GM21619 (cell line): Measurements from ENCODE around the gene GLS.
"Not testable (repeated sequence)": the region's sequence is repeated elsewhere in the genome, so short reads cannot be mapped to it uniquely, and the experiment has no call there.

ENCODE experiments used
- ATAC-seq: cut with Tn5 transposase; IDR thresholded peaks from one replicate; pipeline ENCODE4 v1.9.1; 2021; ENCODE audit not compliant: unreplicated experiment

Gene GLS

DNA sequence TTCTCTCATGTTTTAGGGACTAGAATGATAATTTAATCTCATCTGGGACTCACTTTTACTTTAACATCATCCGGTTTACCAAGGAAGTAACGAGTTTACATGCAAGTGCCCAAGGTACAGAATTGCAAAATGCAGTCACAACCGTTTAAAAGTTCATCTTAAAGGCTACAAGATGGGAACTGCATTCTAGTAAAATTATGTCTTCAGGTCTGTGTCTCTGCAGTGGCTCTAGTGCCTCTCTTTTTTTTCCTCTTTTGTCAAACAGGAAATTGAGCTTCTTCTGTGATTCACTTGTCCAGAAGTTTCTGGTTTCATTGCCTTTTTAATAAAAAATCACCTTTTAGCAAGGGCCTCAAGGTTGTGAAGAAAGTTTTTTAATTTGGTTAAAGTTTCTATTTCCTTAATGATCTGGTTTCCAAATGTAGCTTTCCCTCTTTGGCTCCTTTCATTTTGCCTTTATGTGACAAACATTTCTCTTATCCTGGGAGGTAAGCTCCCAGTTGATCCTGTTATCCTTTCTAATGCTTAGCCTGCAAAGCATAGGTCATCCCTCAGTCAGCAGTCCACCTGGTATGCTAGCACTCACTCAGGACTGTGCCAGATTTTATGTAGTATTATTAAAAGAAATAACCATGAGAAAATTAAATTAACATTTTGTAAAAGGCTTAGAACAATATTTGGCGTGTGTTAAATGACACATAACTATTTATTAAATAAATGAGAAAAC lies 2.4 kb downstream of the GLS start:
- no peak for ATAC-seq

DNA sequence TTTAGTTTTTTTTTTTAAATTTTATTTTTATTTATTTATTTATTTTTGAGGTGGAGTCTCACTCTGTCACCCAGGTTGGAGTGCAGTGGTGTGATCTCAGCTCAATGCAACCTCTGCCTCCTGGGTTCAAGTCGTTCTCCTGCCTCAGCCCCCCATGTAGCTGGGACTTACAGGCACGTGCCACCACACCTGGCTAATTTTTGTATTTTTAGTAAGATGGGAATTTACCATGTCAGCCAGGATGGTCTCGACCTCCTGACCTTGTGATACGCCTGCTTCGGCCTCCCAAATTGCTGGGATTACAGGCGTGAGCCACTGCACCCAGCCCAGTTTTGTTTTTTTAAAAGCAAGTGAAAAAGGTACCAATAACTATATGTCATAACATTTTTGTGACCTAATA lies 5.2 kb downstream of the GLS start:
- not testable (repeated sequence) for ATAC-seq

DNA sequence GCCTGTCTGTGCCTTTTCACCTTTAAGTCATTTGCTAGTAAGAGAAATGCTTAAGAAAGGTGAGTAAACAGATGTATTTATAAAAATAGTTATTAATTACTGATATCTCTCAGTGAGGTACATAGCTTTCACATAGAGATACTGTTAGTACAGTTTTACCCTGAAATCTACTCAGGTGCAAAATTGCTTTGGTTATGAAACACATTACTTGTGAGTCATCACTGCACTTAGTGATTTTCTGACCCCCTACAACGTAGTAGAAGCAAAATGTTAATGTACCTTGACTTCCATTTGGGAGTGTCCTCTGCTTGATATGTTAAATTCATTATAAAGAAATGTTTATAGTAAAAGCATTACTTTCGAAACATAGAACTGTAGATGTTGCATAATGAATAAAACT lies 6.5 kb downstream of the GLS start:
- peak; percentile 70 for ATAC-seq

DNA sequence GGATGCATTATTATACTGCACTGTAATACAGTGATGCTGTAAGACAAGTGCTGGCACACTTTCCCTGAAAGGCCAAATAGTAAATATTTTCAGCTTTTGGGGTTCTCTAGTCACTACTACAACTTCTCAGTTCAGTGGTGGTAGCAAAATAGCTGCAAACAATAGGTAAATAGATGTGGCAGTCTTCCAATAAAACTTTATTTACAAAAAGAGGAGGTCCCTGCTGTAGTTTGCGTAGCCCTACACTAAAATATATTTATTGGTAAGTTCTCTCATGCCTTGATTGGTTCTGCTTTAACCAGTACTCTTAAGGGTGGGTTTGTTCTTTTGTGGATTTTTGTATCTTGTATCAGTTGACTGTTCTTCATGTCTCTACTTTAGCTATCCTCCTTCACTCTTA lies 7.8 kb downstream of the GLS start:
- ATAC-seq, result no peak

DNA sequence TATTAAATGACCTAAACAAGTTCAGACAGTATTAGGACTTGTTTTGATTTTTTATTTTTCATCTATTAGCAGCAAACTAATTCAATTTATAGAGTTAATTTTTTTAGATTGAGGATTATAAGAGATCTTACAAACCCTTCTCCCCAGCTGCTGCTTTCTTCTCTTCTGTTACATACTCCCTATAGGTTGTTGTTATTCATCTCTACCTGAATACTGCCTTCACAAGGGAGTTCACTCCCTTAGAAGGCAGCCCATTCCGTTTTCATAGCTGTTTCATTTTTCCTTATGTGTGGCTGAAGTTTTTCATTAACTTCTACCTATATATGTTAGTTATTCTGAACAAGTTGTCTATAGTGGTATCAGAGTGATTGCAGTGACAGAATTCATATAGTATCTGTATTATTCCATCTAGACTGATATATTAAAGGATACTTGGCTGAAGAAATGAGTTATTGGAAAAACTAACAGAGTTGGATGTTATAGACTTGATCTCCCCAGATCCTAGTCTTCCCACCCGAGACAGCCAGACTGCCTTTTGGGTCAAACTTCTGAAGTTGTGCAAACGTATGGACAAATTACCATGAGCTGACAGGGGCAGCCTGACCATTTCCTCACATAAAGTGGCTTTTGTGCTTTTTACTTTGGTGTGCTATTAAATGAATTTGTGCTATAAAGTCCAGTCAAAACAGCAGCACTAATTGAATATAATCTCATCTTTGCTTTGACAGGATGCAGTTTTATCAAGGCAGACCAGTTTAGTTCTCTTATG lies 8.7 kb downstream of the GLS start:
- ATAC-seq, result no peak

DNA sequence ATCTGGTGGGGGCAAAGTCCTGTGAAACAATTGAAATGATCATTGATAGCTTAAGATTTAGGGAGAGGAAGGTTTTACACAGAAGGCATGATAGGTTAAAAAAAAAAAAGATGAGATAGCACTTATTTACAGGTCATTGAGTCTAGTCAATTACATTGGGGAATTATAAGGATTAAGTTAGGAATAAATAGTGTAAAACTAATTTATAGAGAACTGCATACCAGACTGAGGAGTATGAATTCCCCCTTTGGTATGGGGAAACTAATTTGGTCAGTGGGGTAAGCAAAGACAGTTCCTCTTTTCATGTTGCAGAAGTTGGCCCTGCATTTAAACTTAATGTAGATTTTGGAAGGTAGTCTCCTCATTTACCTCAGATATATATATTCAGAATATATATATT lies 10.8 kb downstream of the GLS start:
- ATAC-seq, result peak; percentile 48

DNA sequence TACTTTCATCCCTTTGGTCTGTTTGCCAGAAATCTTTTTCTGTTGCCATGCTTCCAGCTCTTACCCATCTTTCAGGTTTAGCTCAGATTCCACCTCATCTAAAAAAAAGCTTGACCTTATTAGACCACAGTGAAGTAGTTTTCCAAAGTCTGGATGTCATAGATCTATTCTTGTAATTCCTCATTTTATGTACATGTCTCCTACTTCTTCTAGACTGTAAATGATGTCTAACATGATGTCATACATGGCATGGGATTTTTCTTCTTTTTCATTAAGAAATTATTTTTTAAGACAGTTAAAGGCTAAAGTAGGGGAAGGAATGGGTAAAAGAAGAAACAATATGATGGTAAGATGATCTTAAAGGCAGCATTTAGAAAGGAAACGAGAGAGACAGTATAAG lies 11.3 kb downstream of the GLS start:
- no peak for ATAC-seq

DNA sequence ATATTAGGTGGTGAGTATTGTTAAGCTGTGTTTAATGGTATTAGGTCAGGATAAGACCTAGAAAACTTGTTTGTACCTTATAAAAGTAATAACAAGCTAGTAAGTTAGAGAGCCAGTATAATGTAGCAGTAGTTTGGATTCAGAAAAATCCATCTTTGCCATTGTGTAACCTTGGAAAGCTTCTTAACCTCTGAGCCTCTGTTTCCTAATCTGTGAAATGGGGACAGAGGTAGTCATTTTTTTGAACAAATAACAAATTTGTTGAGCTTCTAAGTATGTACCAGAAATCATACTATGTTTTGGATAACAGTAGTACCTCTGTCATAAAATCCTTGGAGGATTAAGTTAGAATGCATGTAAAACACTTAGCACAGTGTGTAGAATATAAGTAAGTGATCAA lies 12.5 kb downstream of the GLS start:
- ATAC-seq, result no peak

DNA sequence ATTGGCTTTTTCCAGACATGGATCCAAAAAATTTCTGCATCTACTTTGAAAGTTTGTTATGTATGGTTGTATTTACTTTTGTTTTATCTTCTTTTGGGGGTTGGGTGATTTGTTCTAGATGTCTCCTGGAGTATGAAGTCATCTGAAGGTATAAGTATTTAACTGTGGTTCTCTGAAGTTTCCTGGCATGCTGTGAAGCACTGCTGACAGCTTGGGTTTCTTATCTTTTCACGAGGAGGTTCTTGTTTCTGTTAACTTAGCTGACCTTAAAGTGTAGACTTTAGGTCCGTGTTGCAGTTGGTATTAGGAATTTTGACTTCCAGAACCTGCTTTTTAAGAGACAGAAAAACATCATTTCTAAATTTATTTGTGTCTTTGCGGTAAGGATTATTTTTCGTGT lies 15.9 kb downstream of the GLS start:
- no peak for ATAC-seq

DNA sequence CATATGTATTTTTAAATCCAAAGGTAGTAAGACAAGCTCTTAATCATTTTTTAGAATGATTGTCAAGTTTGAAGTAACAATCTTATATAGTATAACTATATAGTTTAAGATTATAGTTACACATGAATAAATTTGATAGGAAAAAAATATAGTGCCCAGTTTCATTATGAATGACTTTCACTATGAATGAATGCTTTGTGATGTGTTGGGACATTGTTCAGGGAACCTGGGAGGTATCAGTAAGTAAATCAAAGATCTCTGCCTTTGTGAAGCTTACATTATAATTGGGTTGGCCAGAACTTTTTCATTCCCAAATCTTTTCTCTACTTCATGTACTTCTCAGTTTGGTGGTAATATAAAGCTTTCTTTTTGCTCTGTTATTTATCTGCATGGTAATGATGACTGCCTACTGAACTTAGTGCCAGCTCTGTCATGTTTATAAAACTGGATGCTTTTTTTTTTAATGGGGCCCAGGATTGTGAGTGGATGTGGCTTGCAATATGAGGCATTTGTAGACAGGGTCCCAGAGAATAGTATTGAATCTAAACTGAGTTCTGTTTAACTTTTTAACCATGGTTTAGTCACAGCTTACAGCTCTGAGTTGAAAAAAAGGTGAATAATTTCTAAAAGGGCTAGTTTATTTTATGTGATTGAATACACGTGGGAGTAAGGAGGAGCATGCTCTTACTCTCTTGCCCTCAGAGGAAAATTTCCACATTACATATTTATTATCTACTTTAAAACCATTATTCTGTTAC lies 23.3 kb downstream of the GLS start:
- no peak for ATAC-seq

DNA sequence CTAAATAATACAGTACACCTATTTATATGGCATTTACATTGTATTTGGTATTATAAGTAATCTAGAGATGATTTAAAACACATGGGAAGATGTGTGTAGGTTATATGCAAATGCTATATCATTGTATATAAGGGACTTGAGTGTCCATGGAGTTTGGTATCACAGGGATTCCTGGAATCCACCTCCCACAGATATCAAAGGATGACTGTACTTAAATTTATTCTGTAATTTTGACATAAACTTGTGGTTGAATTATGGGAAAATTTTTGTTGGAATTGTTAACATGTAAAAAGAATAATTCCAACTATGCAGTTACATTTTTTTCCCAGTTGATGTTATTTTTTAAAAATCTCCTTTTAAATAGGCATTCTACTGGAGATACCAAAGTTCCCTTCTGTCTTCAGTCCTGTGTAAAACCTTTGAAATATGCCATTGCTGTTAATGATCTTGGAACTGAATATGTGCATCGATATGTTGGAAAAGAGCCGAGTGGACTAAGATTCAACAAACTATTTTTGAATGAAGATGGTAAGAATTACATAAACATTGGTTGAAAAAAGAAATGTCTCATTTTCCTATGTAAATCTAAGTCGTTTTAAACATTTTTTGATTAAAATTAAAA lies 24.1 kb downstream of the GLS start:
- ATAC-seq, result no peak

DNA sequence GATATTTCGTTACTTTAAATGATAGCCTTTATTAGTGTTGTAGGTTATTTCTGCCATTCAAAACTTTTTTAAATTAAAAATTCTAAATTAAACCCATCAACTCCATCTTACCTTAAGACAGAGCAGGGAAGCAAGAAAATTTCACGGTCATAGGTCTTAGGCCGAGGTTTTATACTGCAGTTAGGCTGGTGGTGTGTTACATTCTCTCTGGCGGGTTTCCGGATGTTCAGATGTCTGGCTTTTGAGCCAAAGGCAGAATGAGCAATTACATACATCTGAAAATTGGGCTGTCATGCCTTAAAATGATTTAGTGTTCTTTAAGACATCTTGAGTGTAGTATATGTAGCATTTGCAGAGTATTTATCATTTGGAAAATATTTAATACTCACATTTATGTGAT lies 27.9 kb downstream of the GLS start:
- ATAC-seq, result no peak

DNA sequence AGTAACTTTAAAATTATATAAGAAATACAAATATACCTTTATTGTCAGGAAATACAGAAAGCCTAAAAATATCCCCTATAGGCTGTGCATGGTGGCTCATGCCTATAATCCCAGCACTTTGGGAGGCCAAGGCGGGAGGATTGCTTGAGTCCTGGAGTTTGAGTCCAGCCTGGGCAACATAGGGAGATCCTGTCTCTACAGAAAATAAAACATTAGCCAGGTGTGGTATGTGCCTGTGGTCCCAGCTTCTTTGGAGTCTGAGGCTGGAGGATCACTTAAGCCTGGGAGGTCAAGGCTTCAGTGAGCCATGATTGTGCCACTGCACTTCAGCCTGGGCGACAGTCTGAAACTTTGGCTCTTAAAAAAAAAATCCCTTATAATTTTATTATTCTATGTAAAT lies 29.1 kb downstream of the GLS start:
- ATAC-seq, result no peak

DNA sequence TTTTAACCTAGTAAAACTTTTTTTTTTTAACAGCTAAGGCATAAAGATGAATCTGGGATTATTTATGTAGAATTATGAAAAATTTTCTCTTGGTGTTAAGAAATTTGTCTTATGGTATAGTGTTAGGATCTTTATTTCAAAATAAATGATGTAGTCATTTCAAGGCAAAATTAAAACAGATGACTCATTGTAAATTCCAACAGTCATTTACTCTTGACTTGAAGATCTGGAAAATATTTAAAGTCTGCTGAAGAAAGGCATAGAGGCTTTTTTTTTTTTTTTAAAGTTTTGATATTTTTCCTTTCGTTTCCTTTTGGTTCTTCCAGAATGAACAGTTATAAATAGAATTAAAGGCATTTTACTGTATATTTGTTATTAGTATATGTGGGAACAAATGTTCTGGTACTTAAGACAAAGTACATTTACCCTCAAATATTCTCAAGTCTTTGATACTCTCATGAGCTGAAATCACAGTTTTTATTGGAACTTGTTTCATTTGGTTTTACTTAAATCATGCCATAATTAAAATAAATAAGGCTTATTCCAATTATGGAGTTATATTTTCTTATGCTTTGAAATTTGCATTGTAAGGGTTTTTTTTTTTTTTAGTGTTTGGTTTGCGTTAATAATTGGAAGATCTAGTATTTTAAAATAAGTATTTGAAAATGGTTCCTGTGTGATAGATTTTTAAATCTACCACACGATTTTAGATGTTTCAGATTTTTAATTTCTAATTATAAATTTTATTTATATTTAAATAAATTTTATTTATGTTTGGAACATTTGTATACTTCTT lies 29.9 kb downstream of the GLS start:
- no peak for ATAC-seq

DNA sequence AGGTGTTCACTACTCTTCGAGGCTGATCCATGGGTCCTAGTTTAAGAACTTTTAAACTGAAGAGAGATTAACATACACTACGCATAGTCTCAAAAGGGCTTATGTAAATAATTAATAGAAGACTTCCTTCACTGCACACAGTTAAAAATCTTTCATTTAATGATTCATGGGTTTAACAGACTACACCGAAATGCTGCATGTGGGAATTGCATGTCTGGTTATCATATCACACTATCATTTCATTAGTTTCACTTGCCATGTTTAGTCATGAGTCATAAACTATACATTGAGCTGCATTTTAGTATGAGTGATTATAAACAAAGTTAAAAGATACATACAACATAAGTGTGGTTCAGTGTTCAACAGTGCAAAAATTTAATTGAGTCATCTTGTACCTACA lies 31.2 kb downstream of the GLS start:
- ATAC-seq, result peak; percentile 91

DNA sequence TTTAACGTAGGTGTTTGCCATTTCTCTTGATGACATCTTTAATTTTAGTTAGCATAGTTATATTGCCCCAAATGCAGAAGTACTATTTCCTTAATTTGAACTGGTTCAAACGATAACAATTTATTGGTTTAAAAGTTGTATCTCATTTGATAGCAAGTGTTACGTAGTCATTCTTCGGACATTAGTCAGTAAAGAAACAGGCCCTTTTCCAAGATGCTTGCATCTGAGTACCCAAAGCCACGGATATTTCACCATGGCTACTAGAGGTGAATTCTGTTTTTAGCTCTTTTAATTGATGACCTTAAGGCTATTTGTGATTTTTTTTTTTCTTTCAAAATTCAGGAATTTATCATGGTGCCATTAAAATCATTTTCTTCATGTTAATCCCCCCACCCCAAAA lies 32.1 kb downstream of the GLS start:
- ATAC-seq, result no peak

DNA sequence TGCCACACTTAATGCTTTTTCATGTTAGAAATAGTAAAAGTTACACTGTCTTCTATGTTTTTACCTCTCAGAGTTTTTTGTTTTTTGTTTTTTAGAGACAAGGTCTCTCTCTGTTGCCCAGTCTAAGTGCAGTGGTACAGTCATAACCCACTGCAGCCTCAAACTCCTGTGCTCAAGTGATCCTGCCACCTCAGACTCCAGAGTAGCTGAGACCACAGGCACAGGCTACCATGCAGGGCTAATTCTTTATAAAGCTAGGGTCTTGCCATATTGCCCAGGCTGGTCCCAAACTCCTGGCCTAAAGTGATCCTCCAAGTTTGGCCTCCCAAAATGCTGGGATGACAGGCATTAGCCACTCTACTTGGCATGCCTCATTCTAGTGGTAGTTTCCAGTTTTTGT lies 33.1 kb downstream of the GLS start:
- ATAC-seq, result no peak

DNA sequence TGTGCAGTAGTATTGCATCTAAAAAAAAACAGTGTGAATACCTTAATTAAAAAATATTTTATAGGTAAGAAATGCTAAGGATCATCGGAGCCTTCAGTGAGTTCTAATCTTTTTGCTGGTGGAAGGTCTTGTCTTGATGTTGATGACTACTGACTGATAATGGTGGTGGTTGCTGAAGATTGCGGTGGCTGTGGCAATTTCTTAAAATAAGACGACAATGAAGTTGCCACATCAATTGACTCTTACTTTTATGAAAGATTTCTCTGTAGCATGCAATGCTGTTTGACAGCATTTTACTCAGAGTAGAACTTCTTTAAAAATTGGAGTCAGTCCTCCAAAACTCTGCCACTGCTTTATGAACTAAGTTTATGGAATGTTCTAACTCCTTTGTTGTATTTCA lies 36.2 kb downstream of the GLS start:
- ATAC-seq, result no peak

DNA sequence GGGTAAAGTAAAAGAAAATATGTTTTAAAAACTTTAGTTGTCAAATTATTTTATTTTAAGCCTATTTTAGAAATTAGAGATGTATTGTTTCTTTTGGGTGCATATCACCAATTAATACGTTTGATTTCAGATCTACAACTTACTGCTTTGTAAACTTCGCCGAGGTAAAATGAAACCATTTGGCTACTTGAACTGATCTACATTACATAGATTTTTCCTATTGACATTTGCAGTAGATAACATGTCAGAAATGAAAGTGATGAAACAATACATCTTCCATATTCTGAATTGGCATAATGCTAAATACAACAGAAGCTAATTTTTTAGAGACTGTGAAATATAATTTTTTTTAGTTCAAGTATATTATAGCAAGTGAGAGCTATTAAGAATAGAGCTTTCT lies 39.5 kb downstream of the GLS start:
- no peak for ATAC-seq

DNA sequence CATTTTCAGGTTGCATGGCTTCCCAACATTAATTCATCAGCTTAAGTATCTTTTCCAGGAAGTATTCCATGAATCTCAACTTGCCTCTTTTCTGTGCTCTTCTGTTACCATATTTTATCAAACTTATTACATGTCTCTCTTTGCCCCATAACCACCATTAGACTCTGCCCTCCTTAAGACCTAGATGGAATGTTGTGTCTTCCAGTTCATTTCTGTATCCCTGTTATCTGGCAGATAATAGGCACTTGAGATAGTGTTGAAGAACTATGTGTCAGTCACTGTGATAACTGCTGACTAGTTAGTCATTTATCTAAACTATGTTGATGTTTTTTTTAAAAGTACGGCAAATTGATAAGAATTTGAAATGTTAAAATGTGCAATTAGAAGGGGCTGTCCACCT lies 41.8 kb downstream of the GLS start:
- no peak for ATAC-seq

DNA sequence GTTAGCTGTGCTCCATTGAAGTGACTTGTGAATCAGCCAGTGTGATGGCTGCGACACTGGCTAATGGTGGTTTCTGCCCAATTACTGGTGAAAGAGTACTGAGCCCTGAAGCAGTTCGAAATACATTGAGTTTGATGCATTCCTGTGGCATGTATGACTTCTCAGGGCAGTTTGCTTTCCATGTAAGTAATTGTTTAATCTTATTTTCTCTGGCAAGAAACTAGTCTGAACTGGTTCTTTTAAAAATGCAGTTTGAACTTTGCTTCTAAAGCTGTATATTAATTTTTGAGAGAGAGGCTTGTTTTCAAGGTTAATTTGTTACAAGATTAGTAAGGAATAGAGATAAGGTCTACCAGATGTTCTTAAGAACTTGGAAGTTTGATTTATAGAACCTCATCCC lies 46.7 kb downstream of the GLS start:
- ATAC-seq, result no peak
